Neutrophil (primary cell): ENCODE measurements around the gene FBXO47.
A peak's percentile ranks its signal among the peaks of the same experiment; 100 is the strongest.

Experiments used
- H3K27ac ChIP-seq: fragments of 200-600 bp; sonication (generic); 2 replicates; pipeline ENCODE4 v1.5.1; 2016; ENCODE audit warnings: mild to moderate bottlenecking, moderate library complexity
- H3K27me3 ChIP-seq: fragments of 200-600 bp; sonication (generic); 2 replicates; pipeline ENCODE4 v1.6.0; 2016; ENCODE audit warnings: mild to moderate bottlenecking
- H3K36me3 ChIP-seq: fragments of 200-600 bp; sonication (generic); 2 replicates; pipeline ENCODE4 v1.5.1; 2017
- H3K4me1 ChIP-seq, 2 experiments: fragments of 200-600 bp in 1 of 2; sonication (generic) in 1 of 2; 1 replicate in 1 of 2; 2 replicates in 1 of 2; pipeline versions ENCODE4 v1.5.1 to v1.6.1; 2013 to 2016; ENCODE audit warnings: low read depth in 1 of 2, low read length in 1 of 2, mild to moderate bottlenecking in 1 of 2, moderate library complexity in 1 of 2; ENCODE audit not compliant: control insufficient read depth in 1 of 2, insufficient read depth in 1 of 2
- H3K4me3 ChIP-seq, 2 experiments: fragments of 200-600 bp in 1 of 2; sonication (generic) in 1 of 2; 1 replicate in 1 of 2; 2 replicates in 1 of 2; pipeline ENCODE4 v1.5.1; 2013 to 2016; ENCODE audit warnings: low read depth in 1 of 2, low read length in 1 of 2, mild to moderate bottlenecking in 1 of 2, moderate library complexity in 1 of 2
- H3K9me3 ChIP-seq: fragments of 200-600 bp; sonication (generic); 2 replicates; pipeline ENCODE4 v1.5.1; 2016
- TF ChIP-seq, protein P1 (sequence below): fragments of 200-600 bp; sonication (generic); IDR thresholded peaks from 2 replicates; pipeline ENCODE4 v1.5.1; 2016; ENCODE audit warnings: antibody characterized with exemption

FBXO47 gene

DNA sequence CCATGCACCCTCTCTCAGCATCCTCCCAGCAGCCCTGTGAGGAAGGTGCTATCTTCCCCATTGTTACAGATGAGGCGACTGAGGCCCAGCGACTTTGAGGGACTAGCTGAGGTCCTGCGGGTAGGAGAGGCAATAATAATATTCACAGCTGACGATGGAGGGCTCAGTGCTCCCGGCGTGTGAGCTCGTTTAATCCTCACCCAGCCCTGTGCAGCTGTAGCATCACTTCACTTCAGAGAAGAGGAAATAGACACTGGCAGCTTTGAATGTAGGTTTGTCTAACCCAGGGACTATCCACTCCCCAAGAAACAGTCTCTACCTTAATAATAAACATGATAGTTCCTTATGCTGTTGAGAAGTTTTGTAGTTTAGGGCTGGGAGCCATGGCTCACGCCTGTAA, 75.8 kb downstream of the FBXO47 start:
- no peaks in the 10 kb centered on the region for H3K27me3 ChIP-seq
- peaks cover 93% of the 10 kb centered on the region for H3K36me3 ChIP-seq
- H3K4me3 ChIP-seq: no peak overlapping the region
- H3K27ac ChIP-seq: peak overlapping the region; percentile 93
- H3K4me1 ChIP-seq: peaks cover 96 to 97% of the 10 kb centered on the region in 2 experiments
- H3K9me3 ChIP-seq: no peaks in the 10 kb centered on the region
- TF ChIP-seq, protein P1, sequence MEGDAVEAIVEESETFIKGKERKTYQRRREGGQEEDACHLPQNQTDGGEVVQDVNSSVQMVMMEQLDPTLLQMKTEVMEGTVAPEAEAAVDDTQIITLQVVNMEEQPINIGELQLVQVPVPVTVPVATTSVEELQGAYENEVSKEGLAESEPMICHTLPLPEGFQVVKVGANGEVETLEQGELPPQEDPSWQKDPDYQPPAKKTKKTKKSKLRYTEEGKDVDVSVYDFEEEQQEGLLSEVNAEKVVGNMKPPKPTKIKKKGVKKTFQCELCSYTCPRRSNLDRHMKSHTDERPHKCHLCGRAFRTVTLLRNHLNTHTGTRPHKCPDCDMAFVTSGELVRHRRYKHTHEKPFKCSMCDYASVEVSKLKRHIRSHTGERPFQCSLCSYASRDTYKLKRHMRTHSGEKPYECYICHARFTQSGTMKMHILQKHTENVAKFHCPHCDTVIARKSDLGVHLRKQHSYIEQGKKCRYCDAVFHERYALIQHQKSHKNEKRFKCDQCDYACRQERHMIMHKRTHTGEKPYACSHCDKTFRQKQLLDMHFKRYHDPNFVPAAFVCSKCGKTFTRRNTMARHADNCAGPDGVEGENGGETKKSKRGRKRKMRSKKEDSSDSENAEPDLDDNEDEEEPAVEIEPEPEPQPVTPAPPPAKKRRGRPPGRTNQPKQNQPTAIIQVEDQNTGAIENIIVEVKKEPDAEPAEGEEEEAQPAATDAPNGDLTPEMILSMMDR: no peak

DNA sequence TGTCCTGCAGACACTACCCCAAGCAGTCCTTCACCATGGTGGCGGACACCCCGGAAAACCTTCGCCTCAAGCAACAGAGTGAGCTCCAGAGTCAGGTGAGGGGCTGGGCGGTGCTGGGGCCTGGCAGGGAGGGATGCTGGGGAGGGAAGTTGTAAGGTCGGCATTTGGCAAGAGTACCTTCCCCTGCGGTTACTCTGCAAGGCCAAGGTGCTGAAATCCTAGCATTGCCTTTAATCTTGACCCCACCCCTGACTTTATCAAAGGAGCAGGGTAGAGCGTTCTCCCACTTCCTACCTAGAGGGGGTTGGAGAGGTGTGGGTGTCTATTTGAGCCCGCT, 76.8 kb downstream of the FBXO47 start:
- H3K4me3 ChIP-seq: peak overlapping the region; percentile 33 to 38
- H3K27me3 ChIP-seq: no peaks in the 10 kb centered on the region
- peaks cover 96 to 97% of the 10 kb centered on the region in 2 experiments for H3K4me1 ChIP-seq
- H3K27ac ChIP-seq: peak overlapping the region; percentile 93
- peaks cover 93% of the 10 kb centered on the region for H3K36me3 ChIP-seq
- H3K9me3 ChIP-seq: no peaks in the 10 kb centered on the region
- TF ChIP-seq, protein P1: no peak

DNA sequence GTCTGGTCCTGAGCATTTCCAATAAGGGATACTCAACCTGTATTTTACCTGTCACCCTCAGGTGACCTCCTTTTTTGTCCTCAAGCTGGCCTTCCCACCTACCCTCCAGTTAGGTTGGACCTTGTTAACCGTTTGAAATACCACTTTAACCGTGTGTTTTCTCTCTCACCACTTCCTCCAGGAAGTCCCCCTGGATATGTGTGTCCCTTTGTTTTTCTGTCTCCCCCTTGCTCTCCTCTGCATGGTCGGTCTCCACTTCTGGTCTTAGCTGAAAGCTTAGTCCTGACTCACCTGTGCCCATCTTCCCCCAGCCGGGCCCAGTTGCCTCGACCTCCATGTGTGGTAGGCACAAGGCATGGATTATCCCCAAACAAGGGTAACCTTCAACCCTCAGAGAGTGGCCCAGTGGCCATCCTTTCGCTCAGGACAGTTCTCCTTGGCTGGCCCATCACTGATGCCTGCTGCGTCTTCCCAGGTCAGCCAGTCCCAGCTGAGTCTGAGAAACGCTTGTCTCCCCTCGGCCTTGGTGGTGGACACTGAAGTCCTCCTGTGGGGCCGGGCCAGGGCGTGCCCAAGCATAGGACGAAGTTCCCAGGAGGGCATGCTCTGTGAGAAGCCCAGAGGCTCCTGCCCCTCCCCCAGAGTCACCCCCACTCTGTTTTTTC, 77.3 kb downstream of the FBXO47 start:
- Histone ChIP-seq H3K9me3 (no peaks in the 10 kb centered on the region), H3K4me1 (peaks cover 98 to 99% of the 10 kb centered on the region in 2 experiments)
- TF ChIP-seq, protein P1: no peak

DNA sequence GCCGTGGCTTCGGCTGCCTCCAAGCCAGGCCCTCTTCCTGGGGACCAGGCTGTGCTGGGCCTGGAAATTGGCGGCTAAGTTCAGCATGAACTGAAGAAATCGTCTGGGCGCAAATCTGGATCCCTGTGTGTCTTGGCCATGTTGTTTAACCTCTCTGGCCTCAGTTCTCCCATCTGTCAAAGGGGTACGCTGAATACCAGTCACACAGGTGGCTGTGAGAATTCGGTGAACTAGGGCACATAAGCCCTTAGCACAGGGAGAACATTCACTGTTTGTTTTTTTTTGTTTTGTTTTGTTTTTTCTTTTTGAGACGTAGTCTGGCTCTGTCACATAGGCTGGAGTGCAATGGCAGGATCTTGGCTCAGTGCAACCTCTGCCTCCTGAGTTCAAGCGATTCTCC, 78.4 kb downstream of the FBXO47 start:
- Histone ChIP-seq H3K9me3 (no peaks in the 10 kb centered on the region), H3K27ac (peak overlapping the region; percentile 93), H3K4me3 (no peak overlapping the region), H3K4me1 (peaks cover 99 to 100% of the 10 kb centered on the region in 2 experiments), H3K27me3 (no peaks in the 10 kb centered on the region), H3K36me3 (peaks cover 89% of the 10 kb centered on the region)
- TF ChIP-seq, protein P1: no peak

More for the DNA sequence above, 77.3 kb downstream of the FBXO47 start:
- H3K27me3 ChIP-seq: no peaks in the 10 kb centered on the region
- peak overlapping the region; percentile 93 for H3K27ac ChIP-seq
- peaks cover 95% of the 10 kb centered on the region for H3K36me3 ChIP-seq
- peak overlapping the region; percentile 33 to 38 for H3K4me3 ChIP-seq

DNA sequence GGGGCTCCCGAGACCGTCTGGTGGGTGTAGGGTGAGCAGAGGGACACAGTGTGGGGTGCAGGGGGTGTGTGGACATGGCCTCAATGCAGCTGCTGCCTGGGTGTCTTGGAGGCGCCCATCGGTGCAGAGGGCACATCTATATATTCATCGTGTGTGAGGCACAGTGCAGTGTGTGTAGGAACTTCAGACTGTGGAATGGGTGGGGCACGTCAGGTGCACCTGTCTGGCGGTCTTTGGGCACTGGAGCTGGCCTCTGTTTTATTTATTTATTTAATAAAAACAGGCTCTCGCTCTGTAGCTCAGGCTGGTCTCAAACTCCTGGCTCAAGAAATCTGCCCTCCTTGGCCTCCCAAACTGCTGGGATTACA, 80.6 kb downstream of the FBXO47 start:
- TF ChIP-seq, protein P1: no peak
- Histone ChIP-seq H3K36me3 (peaks cover 84% of the 10 kb centered on the region), H3K4me3 (no peak overlapping the region), H3K9me3 (no peaks in the 10 kb centered on the region), H3K27me3 (no peaks in the 10 kb centered on the region), H3K27ac (peak overlapping the region; percentile 87), H3K4me1 (peaks cover 99% of the 10 kb centered on the region in 2 experiments)
